Endometrial microvascular endothelial cells (primary cell): ENCODE results near the gene TAS2R42. TPM values are rescaled to one million over a fixed set of nuclear protein-coding genes. Genes with fewer than 3 reads are reported as not detected.

Source experiments
- in situ Hi-C: cut with HindIII; loops from 2 replicates; pipeline ENCODE4 v1.10.0; 2017; ENCODE audit warnings: low sequenced_read_pairs, low pct_unique_long_range_greater_than_20kb; ENCODE audit errors: inconsistent ontology term
- total RNA-seq: library from RNA; depleted of rRNA; stranded (reverse); fragments of >200 nt; gene quantifications from one replicate; pipeline ENCODE4 v1.2.3, GENCODE V29; 2015; ENCODE audit errors: inconsistent ontology term

The TAS2R42 gene
- not detected for total RNA-seq

GRCh38 chr12:11186837-11187236, at the start of gene TAS2R42:
Gene TAS2R42, minus strand, starts transcription at chr12:11186937. Its CDS starts 0 bp downstream, at chr12:11186937.
- in situ Hi-C loops, result no loop called here

DNA sequence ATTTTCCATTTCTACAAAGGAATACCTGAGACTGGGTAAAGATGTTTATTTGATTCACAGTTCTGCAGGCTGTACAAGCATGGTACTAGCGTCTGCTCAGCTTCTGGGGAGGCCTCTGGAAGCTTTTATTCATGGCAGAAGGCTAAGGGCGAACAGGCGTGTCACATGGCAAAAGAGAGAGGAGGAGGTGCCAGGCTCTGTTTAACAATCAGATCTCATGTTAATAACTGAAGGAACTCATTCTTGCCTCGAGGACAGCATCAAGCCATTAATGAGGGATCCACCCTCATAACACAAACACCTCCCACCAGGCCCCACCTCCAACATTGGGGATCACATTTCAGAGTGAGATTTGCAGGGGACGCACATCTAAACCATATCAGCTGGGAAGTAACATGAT, 46.8 kb upstream of the TAS2R42 start:
- in situ Hi-C loops, result no loop called here

DNA sequence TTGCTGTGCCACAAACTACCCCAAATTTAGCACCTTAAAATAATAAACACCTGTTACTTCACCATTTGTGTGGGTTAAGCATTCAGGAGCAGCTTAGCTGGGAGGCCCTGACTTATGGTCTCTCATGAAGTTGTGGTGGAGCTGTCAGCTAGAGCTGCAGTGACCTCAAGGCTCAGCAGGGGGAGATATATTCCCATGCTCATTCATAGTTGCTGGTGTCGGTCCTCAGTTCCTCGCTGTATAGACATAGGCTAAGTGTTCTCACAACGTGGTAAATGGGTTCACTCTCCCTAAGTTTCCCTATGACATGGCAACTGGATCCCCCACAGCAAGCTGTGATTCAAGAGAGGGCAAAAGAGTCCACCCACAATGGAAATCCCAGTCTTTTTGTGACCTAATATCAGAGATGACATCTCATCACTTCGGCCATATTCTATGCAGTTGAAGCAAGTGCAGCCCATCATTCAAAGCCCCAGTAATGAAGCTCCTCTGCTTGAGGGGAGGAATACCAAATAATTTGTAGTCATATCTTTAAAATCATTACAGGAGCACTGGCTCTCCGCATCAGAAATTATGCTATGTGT, 41.7 kb upstream of the TAS2R42 start:
- in situ Hi-C loops, result no loop called here

GRCh38 chr12:11227373-11227772, 40.6 kb upstream of the TAS2R42 start:
- in situ Hi-C loops, result no loop called here

DNA sequence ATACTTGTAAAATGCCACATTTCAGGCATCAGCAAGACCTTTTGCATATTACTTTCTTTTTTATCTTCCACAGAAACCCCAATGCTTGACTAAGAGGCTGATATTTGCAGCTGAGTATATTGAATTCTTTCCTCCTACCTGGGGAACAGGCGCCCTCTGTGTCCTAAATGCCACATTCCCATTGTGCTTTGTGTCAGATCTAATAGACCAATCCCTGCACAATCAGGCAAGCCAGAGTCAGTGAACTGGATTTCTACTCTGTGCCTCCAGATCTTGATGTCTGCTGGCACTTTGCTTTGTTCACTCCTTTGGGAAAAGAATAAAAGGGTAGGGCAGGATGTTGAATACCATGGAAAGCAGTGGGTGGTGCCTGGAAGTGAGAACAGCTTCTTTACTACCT, 22.4 kb upstream of the TAS2R42 start:
- in situ Hi-C loops, result no loop called here

- in situ Hi-C loops, result no loop called here
These were observed 17.4 kb upstream of the TAS2R42 start for GRCh38 chr12:11204173-11204572.

- in situ Hi-C loops, result no loop called here
These were observed 16.1 kb upstream of the TAS2R42 start for GRCh38 chr12:11202811-11203210.

DNA sequence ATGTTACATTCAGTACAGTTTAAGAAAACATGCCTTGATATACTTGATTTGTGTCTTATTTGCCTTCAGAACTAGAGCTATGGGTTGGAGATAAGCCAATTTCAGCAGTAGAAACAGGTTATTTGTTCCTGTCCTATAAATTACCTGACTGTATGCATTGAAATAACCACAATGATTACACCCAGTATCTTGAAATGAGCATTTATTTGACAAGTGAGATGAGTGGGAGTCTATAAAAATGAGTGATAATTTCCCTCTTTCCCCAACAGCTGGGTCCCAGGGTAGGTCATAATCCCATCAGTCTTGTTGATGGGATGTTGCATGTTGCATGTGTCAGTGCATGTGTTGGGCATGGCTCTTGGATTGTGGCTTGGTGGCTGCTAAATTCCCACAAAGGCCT, 3.7 kb downstream of the TAS2R42 start:
- in situ Hi-C loops, result no loop called here

- in situ Hi-C loops, result no loop called here
These were observed 4.2 kb downstream of the TAS2R42 start for GRCh38 chr12:11182529-11182928.

- in situ Hi-C loops, result no loop called here
These were observed 8.5 kb downstream of the TAS2R42 start for GRCh38 chr12:11178250-11178649.

- in situ Hi-C loops, result no loop called here
These were observed 12.7 kb downstream of the TAS2R42 start for GRCh38 chr12:11174022-11174421.

GRCh38 chr12:11171969-11172675, 14.6 kb downstream of the TAS2R42 start:
- in situ Hi-C loops, result no loop called here

GRCh38 chr12:11171145-11171968, 15.4 kb downstream of the TAS2R42 start, which contains the start of gene SMIM10L1:
Gene SMIM10L1, plus strand, starts transcription at chr12:11171194. Its CDS starts 163 bp downstream, at chr12:11171357.
- in situ Hi-C loops, result no loop called here

GRCh38 chr12:11170810-11171144, 16.0 kb downstream of the TAS2R42 start:
- in situ Hi-C loops, result no loop called here

GRCh38 chr12:11166300-11166699, 20.4 kb downstream of the TAS2R42 start:
- in situ Hi-C loops, result no loop called here

DNA sequence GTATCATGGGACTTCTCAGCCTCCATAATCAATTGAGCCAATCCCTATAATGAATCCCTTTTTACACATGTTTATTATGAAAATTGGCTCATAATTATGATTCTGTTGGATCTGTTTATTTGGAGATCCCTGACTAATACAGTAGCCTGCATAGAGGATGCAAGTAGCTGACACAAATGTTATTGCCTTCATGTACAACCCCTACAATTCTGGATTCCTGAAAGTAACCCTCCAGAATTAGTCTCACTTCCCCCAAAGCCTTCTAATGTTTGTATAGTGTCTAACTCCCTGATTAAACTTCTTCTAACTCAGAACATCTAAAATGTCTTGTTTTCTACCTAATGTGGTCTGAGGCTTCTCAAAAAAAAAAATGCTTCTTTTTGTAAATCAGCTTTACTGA, 22.4 kb downstream of the TAS2R42 start:
- in situ Hi-C loops, result no loop called here

DNA sequence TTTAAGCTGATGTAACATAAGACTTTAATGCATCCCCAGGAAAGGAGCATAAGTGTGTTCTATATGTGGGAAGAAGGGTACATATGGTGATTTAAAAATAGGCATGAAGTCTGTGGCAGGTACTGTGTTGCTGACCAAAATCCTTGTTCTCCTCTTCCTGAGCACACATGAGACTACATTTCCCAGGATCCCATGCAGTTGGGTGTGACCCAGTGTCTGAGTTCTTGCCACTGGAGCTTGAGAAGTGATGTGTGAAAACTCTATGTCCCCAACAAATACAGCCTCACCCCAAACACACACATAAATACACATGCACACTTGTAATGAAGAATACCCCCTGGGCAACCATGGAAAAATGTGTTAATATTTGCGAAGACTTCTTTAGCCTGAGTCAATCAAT, 24.2 kb downstream of the TAS2R42 start:
- in situ Hi-C loops, result no loop called here

- in situ Hi-C loops, result no loop called here
These were observed 27.8 kb downstream of the TAS2R42 start for GRCh38 chr12:11158885-11159444.

DNA sequence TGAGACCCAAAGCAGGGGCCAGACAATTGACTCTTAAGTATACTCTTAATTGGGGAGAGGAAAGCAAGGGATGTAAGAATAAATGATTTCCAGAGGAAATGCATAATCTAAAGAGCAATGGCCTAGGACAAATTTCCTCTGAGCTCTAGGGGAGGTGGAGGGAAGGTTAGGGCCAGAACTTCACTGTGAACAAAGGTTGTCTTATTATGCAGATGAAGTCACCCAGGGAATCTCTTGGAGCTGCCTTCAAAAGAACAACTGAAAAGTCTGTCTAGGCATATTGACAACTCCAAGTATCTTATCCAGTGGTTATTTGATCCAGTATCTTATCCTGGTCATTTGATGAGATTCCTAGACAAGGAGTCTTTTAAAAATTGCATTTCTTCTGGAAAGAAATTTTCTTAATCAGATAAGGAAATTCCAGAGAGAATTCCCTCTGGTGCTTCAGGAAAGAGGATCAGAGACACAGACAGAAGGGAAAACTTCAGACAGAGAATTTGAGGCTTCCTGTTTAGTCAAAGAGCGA, 32.3 kb downstream of the TAS2R42 start:
- in situ Hi-C loops, result no loop called here
